KG1 (cell line): ENCODE data around the gene BICDL2.

Experiments used
- DNase-seq: peaks from one replicate; lab custom pipeline; 2025; lab: John Stamatoyannopoulos, UW

BICDL2 gene

DNA sequence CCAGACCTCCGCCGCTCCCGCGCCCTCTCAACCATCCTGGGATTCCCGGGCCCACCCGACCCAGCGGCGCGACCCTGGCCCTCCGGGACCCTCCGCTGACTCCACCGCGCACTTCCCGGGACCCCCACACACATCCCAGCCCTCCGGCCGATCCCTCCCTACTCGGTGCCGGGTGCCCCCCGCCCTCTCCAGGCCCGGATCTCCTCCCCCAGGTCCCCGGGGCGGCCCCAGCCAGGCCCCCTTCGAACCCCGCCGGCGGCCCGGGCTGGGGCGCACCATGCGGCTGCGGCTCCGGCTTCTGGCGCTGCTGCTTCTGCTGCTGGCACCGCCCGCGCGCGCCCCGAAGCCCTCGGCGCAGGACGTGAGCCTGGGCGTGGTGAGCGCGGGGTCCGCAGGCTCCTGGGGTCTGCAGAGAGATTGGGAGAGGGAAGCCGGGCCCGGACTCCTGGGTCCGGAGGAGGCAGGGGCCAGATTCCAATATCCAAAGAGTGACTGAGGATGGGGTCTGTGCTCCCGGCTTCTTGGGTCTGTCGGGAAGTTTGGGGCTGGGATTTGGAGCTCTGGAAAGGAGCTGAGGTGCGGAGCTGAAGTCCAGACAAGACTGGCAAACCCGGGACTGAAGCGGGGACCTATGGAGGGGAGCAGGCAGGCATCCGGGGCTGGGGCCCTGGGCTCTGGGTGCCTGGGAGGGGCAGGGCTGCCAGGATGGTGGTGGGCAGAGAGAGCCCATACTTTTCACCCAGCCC is 10.1 kb upstream of the BICDL2 start:
- no peak for DNase-seq

DNA sequence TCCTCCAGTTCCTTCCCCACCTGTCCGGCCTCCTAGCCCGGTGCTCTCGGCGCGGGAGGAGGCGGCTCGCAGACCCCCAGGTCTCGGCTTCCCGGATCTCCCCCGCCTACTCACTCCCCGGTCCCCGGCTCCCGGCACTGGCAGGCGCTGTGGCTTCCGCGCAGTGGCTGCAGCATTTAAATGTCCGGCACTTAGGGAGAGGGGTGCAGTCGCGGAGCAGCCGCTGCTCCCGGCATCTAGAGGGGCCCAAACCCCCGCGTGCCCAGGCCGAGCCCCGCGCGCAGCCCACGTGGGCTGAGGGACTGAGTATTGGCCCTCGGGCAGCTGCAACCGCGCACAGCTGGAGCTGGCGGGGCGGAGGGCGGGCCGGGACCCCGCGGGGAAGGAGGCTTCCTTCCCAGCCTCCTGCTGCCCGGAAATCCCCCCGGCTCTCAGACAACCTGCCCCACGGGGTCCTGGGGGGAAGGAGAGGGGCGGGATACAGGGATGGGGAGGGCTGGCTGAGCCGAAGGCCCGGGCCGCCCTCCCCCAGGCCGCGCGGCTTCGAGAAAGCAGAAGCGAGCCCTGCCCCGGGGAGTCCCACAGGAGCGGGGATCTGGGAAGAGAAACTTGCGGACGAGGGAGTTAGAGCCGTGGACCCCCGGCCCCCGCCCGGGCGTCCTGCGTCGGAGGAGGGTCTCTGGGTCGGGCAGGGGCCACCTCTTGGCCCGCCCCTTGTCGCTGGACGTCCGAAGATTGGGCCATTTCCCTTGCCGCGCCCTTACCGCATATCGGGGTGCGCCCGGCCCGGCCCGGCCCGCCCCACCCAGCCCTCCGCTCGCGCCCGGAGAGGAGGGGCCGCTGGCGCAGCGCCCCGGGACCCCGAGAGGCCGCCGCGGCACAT is 9.3 kb upstream of the BICDL2 start, which contains the start of gene MMP25:
TSS of gene MMP25 (plus strand) at position 804 of the 883 bp plus-strand sequence. CDS start 357 bp downstream, outside the sequence.
- DNase-seq: no peak

DNA sequence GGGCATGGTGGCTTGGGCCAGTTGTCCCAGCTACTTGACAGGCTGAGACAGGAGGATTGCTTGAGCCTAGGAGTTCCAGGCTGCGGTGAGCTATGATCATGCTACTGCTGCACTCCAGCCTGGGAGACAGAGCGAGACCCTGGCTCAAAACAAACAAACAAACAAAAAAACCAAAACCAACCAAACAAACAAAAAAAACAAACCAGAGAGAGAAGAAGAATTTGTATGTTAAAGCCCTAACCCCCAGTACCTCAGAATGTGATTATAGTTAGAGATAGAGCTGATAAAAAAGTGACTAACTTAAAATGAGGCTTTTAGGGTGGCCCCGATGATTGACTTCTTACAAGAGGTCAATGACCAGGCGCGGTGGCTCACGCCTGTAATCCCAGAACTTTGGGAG is 8.0 kb upstream of the BICDL2 start:
- DNase-seq: no peak

DNA sequence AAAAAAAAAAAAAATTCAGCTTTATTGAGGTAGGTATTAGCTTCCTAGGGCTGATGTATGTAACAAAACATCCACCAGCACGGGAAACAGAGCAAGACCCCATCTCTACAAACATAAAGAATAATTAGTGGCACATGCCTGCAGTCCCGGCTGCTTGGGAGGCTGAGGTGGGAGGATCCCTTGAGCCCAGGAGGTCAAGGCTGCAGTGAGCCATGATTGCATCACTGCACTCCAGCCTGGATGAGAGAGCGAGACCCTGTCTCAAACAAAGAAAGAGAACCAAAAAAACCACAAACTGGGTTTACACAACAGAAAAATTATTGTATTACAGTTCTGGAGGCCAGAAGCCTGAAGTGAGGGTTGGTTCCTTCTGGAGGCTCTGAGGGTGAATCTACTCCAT is 5.6 kb upstream of the BICDL2 start:
- DNase-seq: no peak

DNA sequence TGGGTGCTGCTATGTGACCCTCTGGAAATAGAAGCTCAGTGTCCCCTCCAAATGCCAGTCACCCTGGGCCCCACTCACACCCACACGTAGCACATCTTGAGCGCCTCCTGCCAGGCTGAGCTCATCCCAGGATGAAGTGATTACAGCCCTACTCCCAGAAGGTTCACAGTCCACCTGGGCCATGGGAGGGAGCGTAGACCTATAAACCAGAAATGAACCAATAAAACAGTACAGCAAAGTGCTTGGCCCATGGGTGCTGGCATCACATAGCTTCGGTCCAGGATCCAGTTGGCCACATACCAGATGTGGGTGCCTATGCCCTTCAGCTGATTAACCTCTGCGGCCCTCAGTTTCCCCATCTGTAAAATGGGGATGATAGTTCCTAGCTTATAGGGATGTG is 2.2 kb upstream of the BICDL2 start:
- no peak for DNase-seq

- no peak for DNase-seq
Measured at GRCh38 chr16:3038256-3038655, 1.5 kb upstream of the BICDL2 start.

DNA sequence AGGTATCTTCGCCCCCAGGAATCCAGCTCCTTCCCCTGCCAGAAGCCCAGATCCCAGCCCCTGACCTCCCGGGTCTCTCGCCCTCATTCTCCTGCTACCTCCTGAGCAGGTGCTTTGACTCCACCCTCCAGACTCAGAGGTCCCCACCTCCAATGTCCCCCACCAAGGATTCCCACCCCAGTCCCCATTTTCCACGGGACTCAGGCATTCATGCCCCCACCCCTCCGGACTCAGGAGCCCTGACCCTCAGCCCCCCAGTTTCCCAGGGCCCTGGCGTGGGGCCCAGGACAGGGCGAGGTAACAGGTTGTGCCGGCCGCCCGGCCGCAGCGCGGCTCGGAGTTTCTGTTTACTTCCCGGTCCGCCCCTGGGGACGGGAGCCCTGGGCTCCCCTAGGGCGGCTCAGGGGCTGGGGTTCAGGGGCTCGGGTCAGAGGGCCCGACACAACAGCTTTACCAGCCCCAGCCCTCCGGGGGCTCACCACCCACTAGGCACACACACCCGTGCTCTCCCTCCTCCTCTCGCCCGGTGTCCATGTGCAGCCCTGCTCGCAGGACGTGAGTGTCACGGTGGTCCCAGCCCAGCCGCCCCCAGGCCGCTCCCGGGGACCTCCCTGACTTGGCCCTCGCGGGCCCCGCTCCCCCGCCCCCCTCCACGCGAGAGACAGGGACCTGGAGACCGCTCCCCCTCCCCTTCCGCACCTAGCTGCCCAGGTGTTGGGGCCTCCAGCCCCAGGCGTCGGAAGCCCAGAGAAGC is 595 bp downstream of the BICDL2 start:
- no peak for DNase-seq

GRCh38 chr16:3035289-3035971 is 1.3 kb downstream of the BICDL2 start:
- DNase-seq: no peak

- DNase-seq: no peak
Measured at GRCh38 chr16:3032624-3033023, 4.1 kb downstream of the BICDL2 start.

GRCh38 chr16:3030222-3031212 is 6.2 kb downstream of the BICDL2 start:
- DNase-seq: no peak

DNA sequence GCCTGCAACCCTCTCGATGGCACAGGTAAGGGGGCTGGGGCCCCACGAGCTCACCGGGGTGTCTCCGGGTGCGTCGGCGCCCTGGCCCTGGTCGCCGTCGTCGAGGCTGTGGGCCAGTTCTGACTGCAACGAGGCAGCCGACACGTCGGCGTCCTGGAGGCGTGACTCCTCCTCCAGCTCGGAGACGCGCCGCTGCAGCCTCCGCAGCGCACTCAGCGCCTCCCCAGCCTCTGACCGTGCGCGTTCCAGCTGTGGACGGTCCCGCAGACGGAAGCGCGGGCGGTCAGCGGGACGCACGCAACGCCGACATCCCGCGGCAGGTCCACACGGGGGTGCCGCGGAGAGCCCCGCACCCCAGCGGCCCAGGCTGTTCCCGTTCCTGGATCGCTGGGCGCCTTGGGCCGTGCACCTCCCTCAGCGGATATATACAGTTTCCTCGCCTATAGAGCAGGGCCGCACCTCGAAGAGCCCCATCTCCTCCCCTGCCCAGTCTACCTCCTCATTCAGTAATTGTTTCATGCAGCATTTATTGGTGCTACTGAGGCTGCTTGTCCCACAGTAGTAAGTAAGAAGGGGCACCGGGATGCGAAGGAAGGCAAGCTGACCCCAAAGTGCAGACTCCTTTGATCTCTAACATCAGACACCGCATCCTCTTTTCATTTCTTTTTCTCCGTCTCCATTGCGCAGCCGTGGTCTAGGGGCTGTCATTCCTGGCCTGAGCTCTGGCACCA is 7.1 kb downstream of the BICDL2 start:
- no peak for DNase-seq

- DNase-seq: no peak
Measured at GRCh38 chr16:3028716-3029319, 7.9 kb downstream of the BICDL2 start.

DNA sequence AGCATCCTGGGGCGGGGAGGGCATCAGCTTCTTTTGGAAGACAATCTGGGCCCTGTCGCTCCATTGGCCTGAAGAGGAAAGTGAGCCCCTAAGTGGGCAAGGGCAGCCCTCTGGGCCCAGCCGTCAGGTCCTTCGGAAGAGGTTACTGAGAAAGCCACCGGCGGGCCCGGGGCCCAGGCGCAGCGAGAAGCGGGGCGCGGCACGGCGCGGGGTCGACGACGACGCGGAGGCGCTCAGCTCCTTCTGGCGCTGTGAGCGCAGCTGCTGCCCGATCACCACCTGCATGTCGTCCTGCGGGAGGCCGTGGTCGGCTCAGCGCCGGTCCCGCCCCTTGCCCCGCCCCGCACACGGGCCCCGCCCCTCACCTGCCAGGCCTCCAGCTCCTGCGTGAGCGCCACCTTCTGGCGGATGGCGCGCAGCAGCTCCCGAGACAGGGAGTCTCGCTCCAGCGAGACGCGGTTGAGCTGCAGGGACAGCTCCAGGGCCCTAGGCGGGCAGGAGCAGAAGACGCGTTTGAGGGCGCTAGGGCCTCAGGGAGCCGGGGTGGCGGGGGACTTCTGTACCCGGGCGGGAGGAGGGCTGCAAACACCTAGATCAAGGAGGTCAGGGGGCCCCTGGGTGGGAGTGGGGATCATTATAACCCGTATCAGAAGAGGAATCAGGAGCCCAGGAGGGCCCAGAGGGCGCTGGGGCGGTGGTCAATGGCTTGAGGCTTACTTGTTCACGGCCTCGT is 8.6 kb downstream of the BICDL2 start:
- no peak for DNase-seq

GRCh38 chr16:3027489-3027795 is 9.3 kb downstream of the BICDL2 start:
- DNase-seq: no peak

DNA sequence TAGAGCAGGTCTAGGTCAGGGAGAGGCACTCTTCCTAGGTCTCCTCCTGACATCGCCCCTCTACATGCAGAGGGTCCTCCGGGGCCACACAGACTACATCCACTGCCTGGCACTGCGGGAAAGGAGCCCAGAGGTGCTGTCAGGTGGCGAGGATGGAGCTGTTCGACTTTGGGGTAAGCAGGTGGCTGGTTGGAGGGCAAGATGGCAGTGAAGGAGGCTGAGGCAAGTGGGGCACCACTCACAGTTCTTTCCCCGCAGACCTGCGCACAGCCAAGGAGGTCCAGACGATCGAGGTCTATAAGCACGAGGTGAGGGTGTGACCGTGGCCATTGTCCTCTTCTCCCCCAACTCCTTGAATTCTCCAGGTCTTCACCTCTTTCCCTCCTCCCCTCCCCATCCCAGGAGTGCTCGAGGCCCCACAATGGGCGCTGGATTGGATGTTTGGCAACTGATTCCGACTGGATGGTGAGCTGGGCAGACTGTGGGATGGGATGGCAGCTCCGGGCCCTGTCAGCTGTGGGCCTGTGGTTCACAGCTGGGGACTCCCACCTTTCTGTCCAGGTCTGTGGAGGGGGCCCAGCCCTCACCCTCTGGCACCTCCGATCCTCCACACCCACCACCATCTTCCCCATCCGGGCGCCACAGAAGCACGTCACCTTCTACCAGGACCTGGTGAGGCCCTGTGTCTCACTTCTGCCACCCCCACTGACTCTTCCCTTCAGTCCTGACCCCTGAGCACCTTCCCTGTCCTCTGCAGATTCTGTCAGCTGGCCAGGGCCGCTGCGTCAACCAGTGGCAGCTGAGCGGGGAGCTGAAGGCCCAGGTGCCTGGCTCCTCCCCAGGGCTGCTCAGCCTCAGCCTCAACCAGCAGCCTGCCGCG is 9.9 kb downstream of the BICDL2 start:
- DNase-seq: no peak

DNA sequence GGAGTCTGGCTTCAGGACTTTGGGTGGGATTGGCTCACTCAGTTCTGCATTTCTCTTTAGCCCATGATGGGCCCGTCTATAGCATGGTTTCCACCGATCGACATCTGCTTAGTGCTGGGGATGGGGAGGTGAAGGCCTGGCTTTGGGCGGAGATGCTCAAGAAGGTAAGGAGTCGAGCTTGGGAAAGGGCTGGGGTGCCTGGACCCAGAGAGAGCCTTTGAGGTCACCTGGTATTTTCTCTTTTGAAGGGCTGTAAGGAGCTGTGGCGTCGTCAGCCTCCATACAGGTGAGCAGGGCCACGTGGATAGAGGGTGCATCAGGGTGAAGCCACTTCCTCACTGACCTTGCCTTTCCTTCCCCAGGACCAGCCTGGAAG is 10.8 kb downstream of the BICDL2 start:
- no peak for DNase-seq

- DNase-seq: no peak
Measured at GRCh38 chr16:3025032-3026002, 11.4 kb downstream of the BICDL2 start.
